ENCODE results near the gene WDR49.
"Not testable (repeated sequence)": the region's sequence is repeated elsewhere in the genome, so short reads cannot be mapped to it uniquely, and the experiment has no call there.

The WDR49 gene

GRCh38 chr3:167653760-167654159 is at the start of gene WDR49:
Gene WDR49, minus strand, starts transcription at chr3:167653942. Its CDS starts 517 bp downstream, at chr3:167653425.
- no peak for DNase-seq

- DNase-seq, result no peak
These were observed 47.2 kb upstream of the WDR49 start for GRCh38 chr3:167700926-167701325.

GRCh38 chr3:167700046-167700445 is 46.3 kb upstream of the WDR49 start:
- no peak for DNase-seq

- no peak for DNase-seq
These were observed 40.4 kb upstream of the WDR49 start for GRCh38 chr3:167694121-167694520.

GRCh38 chr3:167691366-167691765 is 37.6 kb upstream of the WDR49 start:
- DNase-seq, result no peak

- peak; percentile 62 to 81 for DNase-seq
These were observed 30.7 kb upstream of the WDR49 start for GRCh38 chr3:167684388-167684993.

GRCh38 chr3:167679526-167679925 is 25.8 kb upstream of the WDR49 start:
- no peak for DNase-seq

- no peak for DNase-seq
These were observed 22.1 kb upstream of the WDR49 start for GRCh38 chr3:167675848-167676247.

- DNase-seq, result no peak
These were observed 19.5 kb upstream of the WDR49 start for GRCh38 chr3:167673221-167673620.

- DNase-seq, result no peak
These were observed 18.2 kb upstream of the WDR49 start for GRCh38 chr3:167671878-167672427.

- no peak for DNase-seq
These were observed 16.0 kb upstream of the WDR49 start for GRCh38 chr3:167669699-167670098.

- no peak for DNase-seq
These were observed 14.9 kb upstream of the WDR49 start for GRCh38 chr3:167668651-167669050.

- DNase-seq, result no peak
These were observed 12.8 kb upstream of the WDR49 start for GRCh38 chr3:167666563-167666962.

- no peak for DNase-seq
These were observed 9.2 kb upstream of the WDR49 start for GRCh38 chr3:167662919-167663400.

GRCh38 chr3:167657684-167658225 is 4.0 kb upstream of the WDR49 start:
- no peak for DNase-seq

GRCh38 chr3:167656821-167657220 is 3.1 kb upstream of the WDR49 start:
- no peak for DNase-seq

- no peak for DNase-seq
These were observed 587 bp downstream of the WDR49 start for GRCh38 chr3:167653155-167653554.

- no peak for DNase-seq
These were observed 1.9 kb downstream of the WDR49 start for GRCh38 chr3:167651826-167652225.

- DNase-seq, result no peak
These were observed 3.3 kb downstream of the WDR49 start for GRCh38 chr3:167650459-167650858.

GRCh38 chr3:167649746-167650145 is 4.0 kb downstream of the WDR49 start:
- DNase-seq, result no peak

GRCh38 chr3:167644611-167645010 is 9.1 kb downstream of the WDR49 start:
- DNase-seq, result no peak

- no peak for DNase-seq
These were observed 22.3 kb downstream of the WDR49 start for GRCh38 chr3:167631471-167631870.

- no peak for DNase-seq
These were observed 27.3 kb downstream of the WDR49 start for GRCh38 chr3:167626490-167626889.

- no peak for DNase-seq
These were observed 38.7 kb downstream of the WDR49 start for GRCh38 chr3:167615030-167615429.

- not testable (repeated sequence) for DNase-seq
These were observed 39.5 kb downstream of the WDR49 start for GRCh38 chr3:167614196-167614595.

Measured in NCI-H524 (cell line).